GM19043 (cell line): ENCODE data around the gene TCF23.

Experiments
- ATAC-seq: cut with Tn5 transposase; IDR thresholded peaks from one replicate; pipeline ENCODE4 v1.9.1; 2021; ENCODE audit warnings: low read depth; ENCODE audit not compliant: unreplicated experiment

The TCF23 gene

DNA sequence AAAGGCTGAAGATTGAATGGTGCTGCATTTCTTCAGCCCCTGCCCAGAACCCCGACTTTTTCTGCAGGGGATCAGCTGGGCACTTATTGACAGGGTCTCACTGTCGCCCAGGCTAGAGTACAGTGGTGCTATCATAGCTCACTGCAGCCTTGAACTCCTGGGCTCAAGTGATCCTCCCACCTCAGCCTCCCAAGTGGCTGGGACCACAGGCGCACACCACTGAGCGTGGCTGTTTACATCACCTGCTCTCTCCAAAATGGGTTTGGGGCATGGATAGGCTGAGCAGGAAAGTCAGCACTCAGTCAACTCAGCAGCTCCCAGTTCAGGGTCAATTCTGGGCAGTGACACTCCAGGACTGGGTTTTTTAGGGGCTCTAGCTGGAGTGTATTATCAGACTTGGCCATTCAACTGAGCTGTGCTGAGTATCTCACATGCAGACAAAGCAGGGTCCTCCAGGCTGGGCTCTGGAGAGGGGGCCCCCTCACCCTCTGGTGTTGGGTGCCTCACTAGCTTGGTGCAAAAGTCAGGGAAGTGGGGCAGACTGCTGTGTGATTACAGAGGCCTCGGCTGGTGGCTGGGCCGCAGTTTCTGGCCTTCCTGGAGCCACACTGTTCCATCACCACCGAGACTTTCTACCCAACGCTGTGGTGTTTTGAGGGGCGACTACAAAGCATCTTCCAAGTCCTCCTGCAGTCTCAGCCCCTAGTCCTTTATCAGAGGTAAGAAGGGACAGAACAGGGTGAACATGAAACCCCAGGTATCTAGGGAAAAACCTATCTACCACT is 20.7 kb upstream of the TCF23 start:
- ATAC-seq, result no peak

DNA sequence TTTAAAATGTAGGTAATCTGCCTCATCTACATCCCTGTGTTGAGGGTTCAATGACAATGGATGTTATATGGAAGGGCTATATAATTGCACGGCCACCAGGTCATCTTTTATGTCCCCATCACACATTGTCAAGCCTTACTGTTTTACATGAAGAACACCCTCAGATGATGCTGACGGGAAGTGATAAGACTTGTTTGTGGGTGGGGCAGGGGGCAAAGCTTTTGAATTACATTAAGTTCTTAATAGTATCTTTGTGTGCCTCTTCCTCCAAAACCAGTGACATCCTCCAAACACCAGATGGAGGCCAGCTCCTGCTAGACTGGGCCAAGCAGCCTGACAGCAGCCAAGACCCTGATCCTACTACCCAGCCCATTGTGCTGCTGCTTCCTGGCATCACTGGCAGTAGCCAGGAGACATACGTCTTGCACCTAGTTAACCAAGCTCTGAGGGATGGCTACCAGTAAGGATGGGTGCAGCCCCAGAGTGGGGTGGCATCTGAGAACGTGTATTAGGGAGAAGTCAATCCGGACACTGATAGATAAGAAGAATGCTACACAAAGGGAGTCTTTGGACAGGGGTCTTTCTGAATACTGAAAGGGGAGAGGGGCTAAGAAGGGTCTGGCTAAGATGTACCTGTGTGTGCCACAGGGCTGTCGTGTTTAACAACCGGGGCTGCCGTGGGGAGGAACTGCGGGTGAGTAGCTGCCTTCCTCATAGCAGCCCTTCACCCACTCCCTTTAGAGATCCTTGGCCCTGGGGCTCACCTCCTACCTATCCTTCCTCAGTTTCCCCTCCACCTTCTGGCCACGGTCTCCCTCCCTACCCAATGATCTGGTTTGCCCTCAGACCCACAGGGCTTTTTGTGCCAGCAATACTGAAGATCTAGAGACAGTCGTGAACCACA is 19.9 kb upstream of the TCF23 start:
- no peak for ATAC-seq

DNA sequence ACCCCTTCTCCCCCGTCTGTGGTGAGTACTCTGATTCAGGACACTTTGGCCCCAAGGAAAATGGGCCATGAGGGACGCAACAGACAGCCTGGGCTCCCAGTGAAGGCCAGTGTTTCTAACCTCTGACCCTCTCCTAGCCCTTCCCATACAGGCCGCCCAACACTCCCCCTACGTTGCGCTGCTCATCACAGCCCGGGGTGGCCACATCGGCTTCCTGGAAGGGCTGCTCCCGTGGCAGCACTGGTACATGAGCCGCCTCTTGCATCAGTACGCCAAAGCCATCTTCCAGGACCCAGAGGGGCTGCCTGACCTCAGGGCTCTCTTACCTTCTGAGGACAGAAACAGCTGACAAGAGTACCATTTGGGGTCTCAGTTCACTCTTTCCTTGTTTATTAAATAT is 18.4 kb upstream of the TCF23 start:
- ATAC-seq, result no peak

DNA sequence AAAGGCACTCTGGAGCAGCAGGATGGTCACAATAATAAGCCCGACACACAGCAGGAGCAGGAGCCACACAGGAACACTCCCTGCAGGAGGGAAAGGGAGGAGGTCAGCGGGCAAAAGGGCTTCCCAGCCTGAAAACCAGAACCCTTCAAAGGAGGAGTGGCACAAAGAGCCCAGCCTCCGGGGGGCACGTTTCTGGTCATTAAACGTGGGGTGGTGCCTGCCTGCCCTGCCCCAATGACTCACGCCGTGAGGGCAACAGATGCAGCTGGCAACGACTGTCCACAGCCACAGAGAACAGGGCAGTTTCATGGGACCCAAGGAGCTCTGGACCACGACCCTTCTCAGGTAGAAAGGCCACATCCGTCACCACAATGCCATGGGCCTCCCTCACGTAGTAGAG is 17.4 kb upstream of the TCF23 start:
- no peak for ATAC-seq

DNA sequence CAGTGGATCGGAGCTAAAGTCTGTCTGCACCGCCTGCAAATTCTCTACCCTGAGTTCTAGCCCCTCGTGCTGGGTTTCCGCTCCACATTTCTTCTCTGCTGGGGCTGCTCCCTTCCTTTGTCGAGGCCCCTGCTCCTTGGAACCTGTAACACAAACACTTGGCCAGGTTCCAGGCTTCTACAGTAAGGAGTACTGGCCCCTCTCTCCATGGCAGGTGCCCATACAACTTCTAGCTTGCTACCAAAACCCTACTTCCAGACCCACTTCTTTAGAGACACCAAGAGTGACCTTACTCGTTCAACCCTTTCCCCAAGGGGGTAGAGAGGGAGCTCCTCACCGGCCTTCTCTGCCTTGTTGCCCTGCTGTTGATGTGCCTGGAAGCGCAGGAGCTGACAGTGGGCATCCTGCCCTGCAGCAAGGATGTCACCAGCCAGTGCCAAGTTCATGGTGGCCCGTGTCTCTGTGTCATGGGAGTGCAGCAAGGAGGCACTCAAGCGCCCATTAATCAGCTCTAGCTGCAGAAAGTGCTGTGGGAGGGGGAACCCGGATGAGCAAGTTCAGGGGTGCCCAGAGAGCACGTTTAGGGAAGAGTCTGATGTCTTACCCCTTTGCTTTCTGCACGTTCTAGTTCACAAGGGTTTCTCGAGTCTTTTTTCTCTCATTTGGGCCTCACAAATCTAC is 15.5 kb upstream of the TCF23 start:
- ATAC-seq, result no peak

DNA sequence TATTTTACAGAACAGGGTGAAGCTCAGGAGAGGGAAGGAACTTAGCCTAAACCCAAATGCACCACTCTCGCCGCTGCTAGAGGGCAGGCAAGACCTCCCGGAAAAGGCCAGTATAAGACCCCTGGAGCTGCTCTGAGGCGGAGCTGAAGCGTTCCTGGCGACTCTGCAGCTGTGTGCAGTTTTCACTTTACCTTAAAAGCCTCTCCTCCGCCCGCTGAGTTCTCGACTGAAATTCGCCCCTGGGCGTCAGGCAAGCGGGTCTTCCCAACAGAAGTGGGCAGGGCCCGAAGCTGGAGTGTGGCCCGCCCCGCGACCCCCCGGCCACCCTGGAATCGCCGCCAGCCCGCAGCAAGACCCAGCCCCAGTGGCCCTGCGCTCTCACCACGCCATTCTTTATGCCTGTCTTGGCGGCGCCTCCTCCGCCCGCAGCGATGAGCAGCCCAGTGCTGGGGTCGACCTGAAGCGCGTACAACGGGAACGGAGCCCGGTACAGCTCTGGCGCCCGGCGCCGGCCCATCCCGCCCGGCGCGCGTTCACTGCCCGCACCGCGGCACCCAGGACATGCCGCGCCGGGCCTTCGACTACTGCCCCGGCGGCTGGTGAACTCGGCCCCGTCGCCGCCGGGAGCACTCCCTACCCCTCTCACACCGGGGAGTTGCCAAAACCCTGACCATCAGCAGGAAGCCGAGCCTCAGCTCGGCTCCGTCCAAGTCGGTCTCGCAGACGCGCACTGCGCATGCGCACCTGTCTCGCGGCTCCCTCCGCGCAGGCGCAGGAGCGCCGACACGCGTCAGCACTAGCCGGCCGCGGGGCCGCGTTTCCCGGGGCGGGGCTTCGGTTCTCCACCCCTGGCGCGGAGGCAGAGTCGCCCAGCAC is 14.7 kb upstream of the TCF23 start, which contains the start of gene PREB:
Gene PREB (minus strand): TSS at position 732 of the 876 bp plus-strand sequence. CDS start 215 bp downstream, at position 517.
- peak; percentile 78 for ATAC-seq

DNA sequence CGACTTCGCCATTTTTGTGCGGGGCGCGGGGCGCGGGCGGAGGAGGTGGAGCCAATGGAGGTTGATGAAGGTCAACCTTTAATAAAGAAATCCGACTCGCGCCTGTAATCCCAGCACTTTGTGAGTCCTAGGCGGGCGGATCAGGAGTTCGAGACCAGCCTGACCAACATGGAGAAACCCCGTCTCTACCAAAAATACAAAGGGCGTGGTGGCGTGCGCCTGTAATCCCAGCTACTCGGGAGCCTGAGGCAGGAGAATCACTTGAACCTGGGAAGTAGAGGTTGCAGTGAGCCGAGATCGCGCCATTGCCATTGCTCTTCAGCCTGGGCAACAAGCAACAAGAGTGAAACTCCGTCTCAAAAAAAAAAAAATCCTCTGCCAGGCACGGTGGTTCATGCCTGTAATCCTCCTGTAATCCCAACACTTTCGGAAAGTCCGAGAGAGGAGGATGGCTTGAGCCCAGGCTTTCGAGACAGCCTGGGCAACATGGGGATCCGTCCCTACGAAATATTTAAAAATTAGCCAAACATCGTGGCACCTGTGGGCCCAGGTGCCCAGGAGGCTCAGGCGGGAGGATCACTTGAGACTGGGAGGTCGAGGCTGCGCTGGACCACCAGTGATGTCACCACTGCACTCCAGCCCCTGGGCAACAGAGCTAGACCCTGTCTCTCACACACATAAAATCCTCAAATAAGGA is 13.9 kb upstream of the TCF23 start:
- ATAC-seq, result no peak

DNA sequence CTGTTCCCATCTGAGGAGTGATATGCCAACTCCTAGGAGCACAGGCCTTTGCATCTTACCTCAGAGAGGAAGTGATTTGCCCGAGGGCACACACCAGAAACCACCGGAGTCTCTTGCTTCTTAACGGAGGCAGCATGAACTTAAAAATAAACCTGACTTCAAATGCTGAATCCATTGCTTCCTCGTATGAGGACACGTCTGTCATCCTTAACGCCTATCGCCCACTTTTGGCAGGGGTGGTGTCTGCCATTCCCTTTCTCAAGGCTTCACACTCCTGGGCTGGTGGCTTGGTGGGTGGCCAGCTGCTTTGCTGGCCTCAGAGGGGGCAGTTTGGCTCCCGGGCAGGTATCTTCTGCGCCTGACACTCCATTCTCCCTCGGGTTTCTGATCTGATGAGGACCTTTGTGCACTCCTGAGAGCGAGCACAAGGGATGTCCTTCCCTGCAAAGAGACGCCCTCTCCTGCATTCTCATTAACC is 13.3 kb upstream of the TCF23 start:
- no peak for ATAC-seq

DNA sequence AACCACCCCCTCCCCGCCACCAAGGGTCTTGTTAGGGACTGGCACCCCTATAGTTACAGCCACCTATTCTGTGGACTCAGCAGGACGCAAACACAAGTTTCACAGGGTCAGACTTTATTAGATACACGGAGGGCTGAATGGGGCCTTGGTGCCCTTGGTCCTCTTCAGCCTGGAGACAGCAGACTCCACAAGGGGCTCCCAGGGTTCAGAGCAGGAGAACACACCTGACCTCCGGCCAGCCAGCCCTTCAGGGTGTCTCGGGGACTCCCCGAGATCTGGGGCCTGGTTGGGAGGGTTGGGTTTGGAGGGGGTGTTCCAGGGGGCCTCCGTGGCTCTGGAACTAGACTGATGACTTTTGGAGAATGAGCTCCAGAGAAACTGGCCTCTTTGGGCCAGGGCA is 12.1 kb upstream of the TCF23 start:
- ATAC-seq, result no peak

DNA sequence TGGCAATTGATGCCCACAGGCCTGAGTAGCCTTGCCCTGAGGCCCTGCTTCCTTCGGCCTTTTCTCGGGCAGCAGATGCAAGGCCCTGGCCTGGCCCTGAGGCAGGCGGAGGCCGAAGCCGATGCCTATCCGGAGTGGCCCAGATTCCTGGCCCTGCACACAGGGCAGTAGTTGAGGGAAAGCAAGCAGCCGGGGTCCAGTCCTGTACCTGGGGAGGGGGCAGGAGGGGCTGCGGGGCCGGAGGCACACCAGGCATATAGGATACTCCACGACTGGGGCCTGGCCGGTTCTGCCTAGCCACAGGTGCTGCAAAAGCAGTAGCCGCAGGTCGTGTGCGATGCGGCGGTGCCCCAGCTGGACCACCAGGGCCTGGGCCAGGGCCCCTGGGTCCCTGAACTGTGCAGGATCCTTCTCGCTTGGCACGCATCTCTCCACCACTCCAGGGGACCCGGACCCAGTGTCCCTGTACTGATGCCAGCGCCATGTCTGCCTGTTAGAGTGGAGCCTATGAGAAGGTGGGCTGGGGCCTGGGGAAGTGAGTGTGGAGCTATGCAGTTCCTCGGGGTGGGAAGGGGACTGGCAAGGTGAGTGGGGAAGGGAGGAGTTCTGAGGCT is 11.4 kb upstream of the TCF23 start:
- no peak for ATAC-seq

DNA sequence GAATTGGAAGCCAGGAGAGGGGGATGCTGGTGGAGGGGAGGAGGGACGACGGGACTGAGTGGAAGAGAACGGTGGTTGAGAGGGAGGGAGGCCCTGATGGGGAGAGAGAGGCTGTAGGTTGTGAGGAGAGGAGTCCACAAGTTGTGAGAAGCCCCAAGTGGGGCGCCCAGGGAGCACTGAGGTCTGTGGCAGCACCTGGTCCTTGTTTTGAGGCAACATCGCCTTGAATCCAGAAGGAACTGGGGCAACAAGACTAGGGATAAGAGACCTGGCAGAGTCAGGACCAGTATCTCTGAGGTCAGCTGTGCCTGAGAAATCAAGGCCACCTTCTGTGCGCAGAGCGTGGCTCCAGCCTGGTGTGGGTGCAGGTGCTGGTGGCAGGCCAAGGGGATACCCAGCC is 10.7 kb upstream of the TCF23 start:
- ATAC-seq, result no peak

DNA sequence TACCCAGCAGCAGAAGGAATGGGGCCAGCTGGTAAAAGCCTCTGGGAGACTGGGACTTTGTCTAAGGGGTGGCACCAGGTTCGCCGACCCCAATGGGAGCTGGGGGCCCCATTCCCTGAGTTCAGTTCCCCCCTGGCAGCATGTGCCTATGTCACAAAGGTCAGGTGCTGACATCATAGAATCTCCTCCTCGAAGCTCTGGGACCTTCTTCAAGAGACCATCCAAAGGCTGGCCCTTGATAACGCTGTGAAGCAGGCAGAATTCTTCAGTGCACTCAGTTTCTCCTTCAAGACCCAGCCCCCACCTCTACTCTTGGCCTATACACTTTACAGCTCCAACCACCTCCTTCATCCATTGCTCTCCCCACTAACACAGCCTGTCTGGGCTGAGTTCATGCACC is 9.5 kb upstream of the TCF23 start, which contains the start of gene PRR30:
Gene PRR30 (minus strand): TSS at position 101 of the 400 bp plus-strand sequence. CDS start 1,081 bp downstream, outside the sequence.
- no peak for ATAC-seq

DNA sequence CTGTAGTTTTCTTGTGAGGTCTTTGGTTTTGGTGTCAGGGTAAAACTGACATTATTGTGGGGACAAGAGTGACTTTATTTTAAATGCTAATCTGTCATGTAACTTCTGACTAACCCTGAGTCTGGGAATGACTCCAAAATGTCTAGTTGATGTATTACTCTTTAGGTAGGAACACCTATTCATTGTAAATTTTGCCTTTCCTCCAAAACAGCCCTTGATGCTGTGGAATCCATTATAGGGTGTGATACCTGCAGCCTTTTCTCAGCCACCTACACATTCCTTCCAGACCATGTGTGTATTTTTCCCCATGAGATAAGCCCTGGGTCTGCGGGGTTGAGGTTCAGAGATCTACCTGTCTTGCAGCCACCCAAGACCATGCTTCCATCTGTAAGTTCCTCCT is 5.5 kb upstream of the TCF23 start:
- ATAC-seq, result no peak

DNA sequence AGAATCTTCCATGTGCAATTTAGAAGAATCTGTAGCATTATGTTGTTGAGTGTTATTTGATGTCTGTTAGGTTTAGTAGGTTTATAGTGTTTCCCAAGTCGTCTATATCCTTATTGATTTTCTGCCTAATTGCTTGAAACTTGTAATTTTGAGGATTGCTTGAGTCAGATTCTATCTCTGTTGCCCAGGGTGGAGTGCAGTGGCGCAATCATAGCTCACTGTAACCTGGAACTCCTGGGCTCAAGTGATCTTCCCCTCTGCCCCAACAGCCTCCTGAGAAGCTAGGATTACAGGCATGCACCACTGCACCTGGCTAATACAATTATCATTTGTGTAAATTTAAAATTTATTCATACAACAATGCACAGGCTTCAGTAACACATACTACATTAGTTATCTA is 3.1 kb upstream of the TCF23 start:
- no peak for ATAC-seq

DNA sequence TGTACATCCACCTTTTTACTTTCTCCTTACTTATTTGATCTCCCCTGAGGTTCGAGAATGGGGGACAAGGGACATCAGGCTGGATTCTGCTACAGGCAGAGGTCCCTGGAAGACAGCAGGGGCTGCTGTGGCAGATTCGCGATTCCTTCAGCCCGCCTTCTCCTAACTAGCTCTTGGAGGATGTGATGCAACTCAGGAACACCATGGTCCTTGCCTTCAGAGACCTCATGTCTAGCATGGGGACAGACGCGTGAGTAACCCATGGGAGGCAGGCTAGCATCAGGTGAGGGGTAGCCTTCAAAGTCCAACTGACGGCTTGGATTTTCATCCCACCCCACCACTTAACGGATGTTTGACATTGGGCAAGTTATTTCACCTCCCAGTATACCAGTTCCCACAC is 869 bp upstream of the TCF23 start:
- ATAC-seq, result no peak

DNA sequence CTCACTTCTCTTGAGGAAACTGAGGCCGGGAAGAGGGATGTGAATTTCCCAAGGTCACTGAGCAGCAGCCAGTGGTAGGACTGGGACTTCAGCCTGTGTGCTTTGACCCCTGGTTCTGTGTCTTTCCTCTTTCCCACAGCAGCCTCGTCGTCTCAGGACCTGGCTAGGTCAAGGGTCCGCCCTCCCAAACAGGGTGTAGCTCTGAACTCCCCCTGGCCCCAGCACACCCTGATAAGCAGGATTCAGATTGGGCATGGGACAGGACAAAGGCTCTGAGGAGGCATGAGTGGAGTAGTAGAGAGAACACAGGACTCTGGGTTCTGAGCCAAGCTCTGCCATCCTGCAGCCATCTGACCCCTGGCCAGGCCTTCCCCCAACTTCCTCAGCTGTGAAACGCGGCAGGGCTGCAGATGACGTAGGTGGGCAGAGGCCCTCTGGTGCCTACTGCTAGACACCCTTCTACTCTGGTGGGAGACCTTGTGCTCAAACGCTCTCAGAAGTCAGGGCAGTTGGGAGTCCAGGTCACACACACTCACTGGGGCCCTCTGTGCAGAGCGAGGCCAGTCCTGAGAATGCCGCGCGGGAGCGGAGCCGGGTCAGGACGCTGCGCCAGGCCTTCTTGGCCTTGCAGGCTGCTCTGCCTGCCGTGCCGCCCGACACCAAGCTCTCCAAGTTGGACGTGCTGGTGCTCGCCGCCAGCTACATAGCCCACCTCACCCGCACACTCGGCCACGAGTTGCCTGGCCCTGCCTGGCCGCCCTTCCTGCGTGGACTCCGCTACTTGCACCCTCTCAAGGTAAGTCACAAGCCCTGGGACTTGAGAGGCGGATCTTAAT is 984 bp downstream of the TCF23 start:
- no peak for ATAC-seq

DNA sequence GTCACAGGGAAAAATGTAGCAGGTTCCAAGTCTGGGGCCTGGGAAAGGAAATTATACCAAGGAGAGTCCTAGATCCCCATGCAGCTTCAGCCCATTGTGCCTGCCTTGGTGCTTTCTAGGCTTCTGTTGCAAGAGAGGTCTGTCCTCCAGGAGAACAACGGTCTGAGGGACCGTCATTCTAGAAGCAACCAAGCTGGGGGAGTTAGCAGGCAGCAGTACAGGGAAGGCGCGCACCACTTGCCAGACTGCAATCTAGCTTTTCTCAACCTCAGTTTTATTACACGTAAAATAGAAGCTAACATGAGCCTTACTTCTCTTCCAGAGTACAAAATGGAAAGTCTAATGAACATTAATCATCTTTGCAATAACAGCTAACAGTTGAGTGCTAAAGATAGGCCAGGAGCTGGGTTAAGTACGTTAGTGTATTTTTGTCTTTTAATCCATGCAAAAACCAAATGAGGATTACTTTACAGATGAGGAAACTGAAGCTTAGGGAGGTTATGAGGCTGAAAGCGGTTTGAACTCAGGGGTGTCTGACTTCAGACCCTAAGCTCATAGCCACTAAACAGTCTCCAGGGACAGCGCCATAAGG is 1.9 kb downstream of the TCF23 start:
- ATAC-seq, result no peak
